Measurements from ENCODE around the gene CFAP45. TPM values are rescaled to one million over a fixed set of nuclear protein-coding genes. Genes with fewer than 3 reads are reported as not detected.

CFAP45 gene
- total and polyA plus RNA-seq, 9 of the 15 experiments (the other 6 are each of a cell fraction or from before 2014, with no cell fraction given): 0.65 to 2.4 (median 1.5) TPM

GRCh38 chr1:159921700-159922504 lies 21.9 kb upstream of the CFAP45 start (continued):
- peak; percentile 64 for TF ChIP-seq PRDM10 (IDR thresholded peaks at IDR 0.05; ENCODE audit: partially characterized antibody)
- no peak for TF ChIP-seq ZNF224 (CRISPR knock-in tag; IDR thresholded peaks at IDR 0.05)
- TF ChIP-seq NR1H2 (CRISPR knock-in tag; IDR thresholded peaks at IDR 0.05): no peak
- no peak for TF ChIP-seq RAD51 (IDR thresholded peaks at IDR 0.05; ENCODE audit: borderline replicate concordance, low read depth)
- no peak for TF ChIP-seq PHB2 (IDR thresholded peaks at IDR 0.05; ENCODE audit: low read depth)
- TF ChIP-seq CCNT2 (IDR thresholded peaks at IDR 0.05; ENCODE audit: borderline replicate concordance, extremely low read depth, insufficient read length, low read depth, low read length): no peak
- TF ChIP-seq ZC3H4 (CRISPR knock-in tag; IDR thresholded peaks at IDR 0.05; ENCODE audit: borderline replicate concordance): no peak; the same call in 1 of the 2 replicates
- TF ChIP-seq MAFG (tag; conservative IDR thresholded peaks at IDR 0.05): no peak
- TF ChIP-seq ZNF398 (CRISPR knock-in tag; IDR thresholded peaks at IDR 0.05): no peak
- TF ChIP-seq SMAD1 (IDR thresholded peaks at IDR 0.05; ENCODE audit: low read depth, low read length, partially characterized antibody): no peak
- no peak for TF ChIP-seq PCBP2 (IDR thresholded peaks at IDR 0.05; ENCODE audit: low read depth, low read length, poor library complexity, severe bottlenecking)
- no peak for TF ChIP-seq ETV6 (IDR thresholded peaks at IDR 0.05; ENCODE audit: borderline replicate concordance in 1 of 2, low read depth in 2 of 2, low read length in 1 of 2)
- no peak for TF ChIP-seq ETV6 (CRISPR knock-in tag; IDR thresholded peaks at IDR 0.05; ENCODE audit: borderline replicate concordance)
- no peak for TF ChIP-seq PHTF2 (CRISPR knock-in tag; IDR thresholded peaks at IDR 0.05)
- TF ChIP-seq CBX3 (IDR thresholded peaks at IDR 0.05; ENCODE audit: borderline replicate concordance in 1 of 2, low read length in 2 of 2): no peak
- TF ChIP-seq HMGN3 (IDR thresholded peaks at IDR 0.05; ENCODE audit: borderline replicate concordance, extremely low read depth, insufficient read length, low read depth, low read length): no peak
- TF ChIP-seq ZBTB33 (CRISPR knock-in tag; IDR thresholded peaks at IDR 0.05): no peak
- no peak for TF ChIP-seq BCL6 (CRISPR knock-in tag; IDR thresholded peaks at IDR 0.05)
- no peak for TF ChIP-seq KAT8 (IDR thresholded peaks at IDR 0.05; ENCODE audit: low read depth)
- no peak for TF ChIP-seq ZSCAN32 (CRISPR knock-in tag; IDR thresholded peaks at IDR 0.05)

Measured in K562 (cell line).